HG02623 (cell line): ENCODE measurements around the gene C5AR1.
"Not testable (repeated sequence)": the region's sequence is repeated elsewhere in the genome, so short reads cannot be mapped to it uniquely, and the experiment has no call there.

Source experiments
- ATAC-seq: cut with Tn5 transposase; IDR thresholded peaks from one replicate; pipeline ENCODE4 v1.9.1; 2021; ENCODE audit warnings: moderate library complexity; ENCODE audit not compliant: unreplicated experiment

Gene C5AR1

DNA sequence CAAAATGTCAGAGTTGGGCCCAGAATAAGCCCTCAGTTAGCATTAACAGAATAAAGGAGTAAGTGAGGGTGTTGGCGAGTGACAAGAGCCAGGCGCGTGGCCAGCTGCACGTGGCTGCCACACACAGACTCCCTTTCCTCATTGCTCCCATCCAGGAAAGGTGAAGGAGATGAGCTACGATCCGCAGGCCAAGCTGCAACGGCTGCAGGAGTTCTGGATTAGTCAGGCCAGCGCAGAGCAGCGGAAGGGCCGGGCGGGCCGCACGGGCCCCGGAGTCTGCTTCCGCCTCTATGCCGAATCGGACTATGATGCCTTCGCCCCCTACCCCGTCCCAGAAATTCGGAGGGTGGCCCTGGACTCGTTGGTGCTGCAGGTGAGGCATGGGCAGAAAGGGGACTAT lies 52.7 kb downstream of the C5AR1 start:
- ATAC-seq: no peak

DNA sequence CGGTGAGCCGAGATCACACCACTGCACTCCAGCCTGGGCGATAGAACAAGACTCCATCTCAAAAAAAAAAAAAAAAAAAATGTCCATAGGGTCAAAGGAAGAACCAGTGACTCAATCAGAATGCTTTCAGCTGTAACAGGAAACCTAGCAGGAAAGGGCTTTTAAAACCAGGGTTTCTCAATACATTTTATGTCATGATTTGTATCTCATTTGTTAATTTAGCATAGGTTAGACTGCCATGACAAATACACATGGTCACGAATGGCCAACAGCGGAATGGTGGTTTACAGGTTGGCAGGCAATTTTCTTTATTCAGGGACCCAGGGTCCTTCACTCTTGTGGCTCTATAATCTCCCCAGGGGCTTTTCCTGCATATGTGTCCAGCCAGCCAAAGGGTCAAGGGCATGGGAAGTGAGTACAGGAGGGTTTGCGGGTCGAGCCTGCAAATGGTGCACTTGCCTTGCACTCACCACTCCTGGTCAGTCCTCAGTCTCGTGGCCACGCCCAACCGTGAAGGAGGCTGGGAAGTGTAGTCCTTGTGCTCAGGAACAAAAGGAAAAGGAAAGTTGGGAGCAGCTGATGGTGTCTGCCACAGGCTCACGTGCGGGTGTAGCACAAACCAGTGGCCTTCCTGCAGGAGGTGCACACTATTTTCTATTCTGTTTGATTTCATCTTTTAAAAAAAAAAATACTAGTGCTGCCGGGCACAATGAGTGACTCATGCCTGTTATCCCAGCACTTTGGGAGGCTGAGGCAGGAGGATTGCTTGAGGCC lies 54.3 kb downstream of the C5AR1 start:
- ATAC-seq: no peak

DNA sequence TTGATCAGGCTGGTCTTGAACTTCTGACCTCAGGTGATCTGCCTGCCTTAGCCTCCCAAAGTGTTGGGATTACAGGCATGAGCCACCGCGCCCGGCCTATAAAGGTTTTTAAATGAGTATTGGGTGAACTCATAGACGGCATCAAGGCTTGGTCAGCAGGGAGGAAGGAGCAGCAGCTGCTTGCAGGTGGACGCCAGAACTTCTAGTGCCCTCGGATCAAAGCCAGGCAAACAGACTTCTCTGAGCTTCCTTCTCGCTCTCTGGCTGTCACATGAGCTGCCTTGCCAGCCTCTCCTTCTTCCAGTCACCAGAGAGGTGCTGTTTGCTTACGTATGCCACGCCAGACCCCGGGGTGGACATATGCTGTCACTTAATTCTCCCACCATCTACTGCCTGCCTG lies 55.8 kb downstream of the C5AR1 start:
- not testable (repeated sequence) for ATAC-seq

- ATAC-seq: no peak
Observed at GRCh38 chr19:47370045-47370611, 60.5 kb downstream of the C5AR1 start.

DNA sequence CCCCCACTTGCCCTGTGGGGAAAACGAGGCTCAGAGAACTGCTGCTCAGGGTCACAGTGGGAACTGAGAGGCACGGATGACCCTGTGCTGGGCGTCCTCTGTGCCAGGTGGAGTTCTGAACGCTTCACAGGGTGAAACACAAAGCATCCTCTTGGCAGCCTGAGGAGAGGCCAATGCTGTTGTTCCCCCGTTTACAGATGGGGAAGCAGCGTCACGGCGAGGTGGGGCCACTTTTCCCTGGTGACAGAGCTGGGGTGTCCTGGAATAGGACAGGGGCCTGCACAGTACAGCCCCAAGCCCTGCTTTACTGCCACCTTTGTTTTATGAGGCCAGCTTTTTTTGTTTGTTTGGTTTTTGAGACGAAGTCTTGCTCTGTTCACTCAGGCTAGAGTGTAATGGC lies 61.6 kb downstream of the C5AR1 start:
- ATAC-seq: no peak
